Measurements from ENCODE around the gene TRPM2.

- no peak for TF ChIP-seq CTCF (IDR thresholded peaks at IDR 0.05)
- no peak for TF ChIP-seq ZFX (IDR thresholded peaks at IDR 0.05; ENCODE audit: borderline replicate concordance)
Measured at GRCh38 chr21:44418108-44418875, 64.9 kb downstream of the TRPM2 start.
